LNCaP clone FGC (cell line): Measurements from ENCODE around the gene STRN4.
A peak's percentile ranks its signal among the peaks of the same experiment; 100 is the strongest.

Source experiments
- DNase-seq: peaks from one replicate; pipeline ENCODE4 v3.0.0-alpha.2; 2011; ENCODE audit warnings: low read depth
- H3K4me3 ChIP-seq: 2 replicates; pipeline ENCODE4 v1.5.1; 2011; ENCODE audit warnings: mild to moderate bottlenecking, low read depth, low read length, control low read depth
- CTCF ChIP-seq: IDR thresholded peaks from 2 replicates; pipeline ENCODE4 v1.5.1; 2012; ENCODE audit warnings: mild to moderate bottlenecking; ENCODE audit not compliant: control insufficient read depth, insufficient read depth; ENCODE audit errors: extremely low read depth

Gene STRN4

GRCh38 chr19:46745521-46746280 is 549 bp downstream of the STRN4 start, which contains the start of gene FKRP:
Gene FKRP, plus strand, starts transcription at chr19:46746057. Its CDS starts 9,394 bp downstream, at chr19:46755451.
- no peak for DNase-seq
- peak within 1 kb of the TSS; percentile 81 for H3K4me3 ChIP-seq
- no peak for TF ChIP-seq CTCF

GRCh38 chr19:46745030-46745429 is 1.2 kb downstream of the STRN4 start:
- no peak for DNase-seq
- H3K4me3 ChIP-seq, result peak overlapping the region; percentile 81
- no peak for TF ChIP-seq CTCF

GRCh38 chr19:46744005-46744691 is 2.1 kb downstream of the STRN4 start:
- no peak for TF ChIP-seq CTCF
- peak overlapping the region; percentile 81 for H3K4me3 ChIP-seq

GRCh38 chr19:46742926-46743480 is 3.2 kb downstream of the STRN4 start:
- H3K4me3 ChIP-seq, result no peak overlapping the region
- no peak for TF ChIP-seq CTCF
- no peak for DNase-seq

More at GRCh38 chr19:46744005-46744691, 2.1 kb downstream of the STRN4 start:
- no peak for DNase-seq

GRCh38 chr19:46741447-46741846 is 4.8 kb downstream of the STRN4 start:
- no peak for DNase-seq
- H3K4me3 ChIP-seq, result no peak overlapping the region
- no peak for TF ChIP-seq CTCF

- DNase-seq, result no peak
- no peak for TF ChIP-seq CTCF
- no peak overlapping the region for H3K4me3 ChIP-seq
Measured at GRCh38 chr19:46739290-46739771, 6.9 kb downstream of the STRN4 start.
